ENCODE data around the gene MUC20.
"Not testable (repeated sequence)": the region's sequence is repeated elsewhere in the genome, so short reads cannot be mapped to it uniquely, and the experiment has no call there.

Gene MUC20

GRCh38 chr3:195720831-195721506 is at the start of gene MUC20:
MUC20 (plus strand) TSS chr3:195720978; CDS start chr3:195721008, 30 bp downstream.
- FAIRE-seq, result not testable (repeated sequence)

GRCh38 chr3:195671283-195671682 is 49.5 kb upstream of the MUC20 start:
- FAIRE-seq, result not testable (repeated sequence)

GRCh38 chr3:195673711-195674110 is 47.1 kb upstream of the MUC20 start:
- FAIRE-seq, result not testable (repeated sequence)

- FAIRE-seq, result not testable (repeated sequence)
These were observed 42.3 kb upstream of the MUC20 start for GRCh38 chr3:195678391-195679015.

- not testable (repeated sequence) for FAIRE-seq
These were observed 40.1 kb upstream of the MUC20 start for GRCh38 chr3:195680690-195681089.

- FAIRE-seq, result not testable (repeated sequence)
These were observed 39.2 kb upstream of the MUC20 start for GRCh38 chr3:195681458-195682103.

GRCh38 chr3:195682104-195682742 is 38.6 kb upstream of the MUC20 start:
- not testable (repeated sequence) for FAIRE-seq

GRCh38 chr3:195683722-195684526 is 36.9 kb upstream of the MUC20 start:
- FAIRE-seq, result not testable (repeated sequence)

- not testable (repeated sequence) for FAIRE-seq
These were observed 36.1 kb upstream of the MUC20 start for GRCh38 chr3:195684527-195685257.

GRCh38 chr3:195686537-195687208 is 34.1 kb upstream of the MUC20 start:
- not testable (repeated sequence) for FAIRE-seq

- FAIRE-seq, result not testable (repeated sequence)
These were observed 33.5 kb upstream of the MUC20 start for GRCh38 chr3:195687209-195687760.

GRCh38 chr3:195688471-195689183 is 32.2 kb upstream of the MUC20 start:
- FAIRE-seq, result not testable (repeated sequence)

- FAIRE-seq, result not testable (repeated sequence)
These were observed 31.4 kb upstream of the MUC20 start for GRCh38 chr3:195689184-195690070.

- no peak for FAIRE-seq
These were observed 29.8 kb upstream of the MUC20 start for GRCh38 chr3:195690951-195691350.

- not testable (repeated sequence) for FAIRE-seq
These were observed 29.0 kb upstream of the MUC20 start for GRCh38 chr3:195691596-195692353.

GRCh38 chr3:195692354-195692685 is 28.5 kb upstream of the MUC20 start:
- FAIRE-seq, result no peak

- FAIRE-seq, result no peak
These were observed 27.9 kb upstream of the MUC20 start for GRCh38 chr3:195692781-195693427.
